Measurements from ENCODE around the gene POLR2C. TPM values are rescaled to one million over a fixed set of nuclear protein-coding genes. Genes with fewer than 3 reads are reported as not detected.

The POLR2C gene
- 76.0 TPM for total RNA-seq
- long read RNA-seq, transcript POLR2C-201 (9 exons, 2,057 nt) = major isoform, 71 of 86 reads
- long read RNA-seq, partial matches to known transcripts = 4 of 86 reads
- long read RNA-seq, other reads (novel, unspliced or antisense) = 9 of 86 reads

DNA sequence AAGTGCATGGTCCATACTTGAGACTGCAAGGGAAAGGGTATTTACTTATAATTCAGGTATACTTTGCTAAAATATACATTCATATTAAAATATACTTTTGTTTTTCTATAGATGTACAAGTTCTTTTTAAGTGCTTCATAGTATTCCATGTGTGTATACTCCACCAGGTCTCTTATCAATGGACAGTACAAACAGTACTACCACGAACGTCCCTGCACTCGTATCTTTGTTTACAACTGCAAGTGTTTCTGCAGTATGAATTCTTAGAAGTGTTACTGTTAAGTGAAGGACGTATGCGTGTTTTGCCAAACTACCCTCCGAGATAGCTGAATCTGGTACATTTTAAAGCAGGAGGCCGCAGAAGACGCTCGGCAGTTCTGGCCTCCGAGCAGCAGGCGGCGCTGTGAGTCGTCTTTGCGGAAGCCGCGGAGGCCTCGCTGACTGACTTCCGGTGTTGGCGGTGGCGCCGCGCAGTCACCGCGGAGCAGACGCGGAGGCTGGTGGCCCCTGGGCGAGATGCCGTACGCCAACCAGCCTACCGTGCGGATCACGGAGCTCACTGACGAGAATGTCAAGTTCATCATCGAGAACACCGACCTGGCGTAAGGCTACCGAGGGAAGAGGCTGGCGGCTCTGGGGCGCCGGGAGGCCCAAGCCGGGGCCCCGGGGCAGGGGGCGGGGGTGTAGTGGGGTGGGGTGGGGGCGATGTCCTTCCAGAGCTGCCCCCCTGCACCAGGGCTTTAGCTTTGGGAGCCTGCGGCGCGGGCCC lies at the start of gene POLR2C:
Gene POLR2C (plus strand): TSS at position 471 of the 769 bp plus-strand sequence. CDS start 46 bp downstream, at position 517.
- TF ChIP-seq, protein P1, sequence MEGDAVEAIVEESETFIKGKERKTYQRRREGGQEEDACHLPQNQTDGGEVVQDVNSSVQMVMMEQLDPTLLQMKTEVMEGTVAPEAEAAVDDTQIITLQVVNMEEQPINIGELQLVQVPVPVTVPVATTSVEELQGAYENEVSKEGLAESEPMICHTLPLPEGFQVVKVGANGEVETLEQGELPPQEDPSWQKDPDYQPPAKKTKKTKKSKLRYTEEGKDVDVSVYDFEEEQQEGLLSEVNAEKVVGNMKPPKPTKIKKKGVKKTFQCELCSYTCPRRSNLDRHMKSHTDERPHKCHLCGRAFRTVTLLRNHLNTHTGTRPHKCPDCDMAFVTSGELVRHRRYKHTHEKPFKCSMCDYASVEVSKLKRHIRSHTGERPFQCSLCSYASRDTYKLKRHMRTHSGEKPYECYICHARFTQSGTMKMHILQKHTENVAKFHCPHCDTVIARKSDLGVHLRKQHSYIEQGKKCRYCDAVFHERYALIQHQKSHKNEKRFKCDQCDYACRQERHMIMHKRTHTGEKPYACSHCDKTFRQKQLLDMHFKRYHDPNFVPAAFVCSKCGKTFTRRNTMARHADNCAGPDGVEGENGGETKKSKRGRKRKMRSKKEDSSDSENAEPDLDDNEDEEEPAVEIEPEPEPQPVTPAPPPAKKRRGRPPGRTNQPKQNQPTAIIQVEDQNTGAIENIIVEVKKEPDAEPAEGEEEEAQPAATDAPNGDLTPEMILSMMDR (IDR thresholded peaks at IDR 0.05) = peak; percentile 99
- intact Hi-C loops (cut with DNase I) = no loop called here
- peak within 1 kb of the TSS; percentile 94 for H3K27ac ChIP-seq
- H3K9me3 ChIP-seq = no peaks in the 10 kb centered on the region
- H3K36me3 ChIP-seq = peaks cover 72% of the 10 kb centered on the region
- peak; percentile 94 for DNase-seq
- peak within 1 kb of the TSS; percentile 85 for H3K4me3 ChIP-seq
- ATAC-seq = peak; percentile 93 to 95
- peaks cover 42% of the 10 kb centered on the region for H3K4me1 ChIP-seq
- H3K27me3 ChIP-seq (ENCODE audit: low read depth) = no peaks in the 10 kb centered on the region

DNA sequence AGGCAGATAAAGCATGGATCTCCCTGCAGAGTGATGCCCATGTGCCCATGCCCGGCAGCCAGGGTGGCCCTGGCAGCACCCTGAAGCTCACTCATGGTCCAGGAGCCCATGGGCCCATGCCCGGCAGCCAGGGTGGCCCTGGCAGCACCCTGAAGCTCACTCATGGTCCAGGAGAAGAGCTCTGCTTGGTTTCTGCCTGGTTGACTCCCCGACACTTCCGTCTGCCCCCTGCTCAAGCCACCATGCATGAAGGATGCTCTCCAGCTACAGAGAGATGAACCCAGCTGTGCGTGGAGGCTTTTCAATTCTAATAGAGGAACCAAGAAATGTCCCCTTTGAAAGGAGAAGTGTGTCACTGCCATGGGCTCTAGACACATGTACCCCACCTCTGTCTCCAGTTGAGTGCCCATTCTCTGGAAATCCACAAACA lies 49.2 kb upstream of the POLR2C start:
- TF ChIP-seq, protein P1 (IDR thresholded peaks at IDR 0.05) = no peak
- intact Hi-C loops (cut with DNase I) = no loop called here
- no peak for DNase-seq
- Histone ChIP-seq H3K27me3 (ENCODE audit: low read depth) (no peaks in the 10 kb centered on the region), H3K9me3 (no peaks in the 10 kb centered on the region), H3K36me3 (no peaks in the 10 kb centered on the region), H3K4me3 (no peak overlapping the region), H3K4me1 (peaks cover 47% of the 10 kb centered on the region), H3K27ac (no peak overlapping the region)
- no peak for ATAC-seq

DNA sequence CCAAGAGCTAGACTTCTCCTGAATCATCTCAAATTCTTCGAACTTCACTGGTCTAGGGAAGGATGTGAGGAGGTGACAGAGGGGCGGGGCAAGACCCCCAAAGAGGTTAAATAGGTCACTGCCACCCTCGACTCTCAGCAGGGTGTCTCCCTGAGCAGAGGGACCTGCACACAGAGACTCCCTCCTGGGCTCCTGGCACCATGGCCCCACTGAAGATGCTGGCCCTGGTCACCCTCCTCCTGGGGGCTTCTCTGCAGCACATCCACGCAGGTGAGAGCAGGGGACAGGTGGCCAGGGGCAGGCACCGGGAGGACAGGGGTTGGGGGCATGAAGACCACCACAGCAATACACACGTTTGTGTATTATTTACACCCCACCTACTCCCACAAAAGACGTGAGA lies 48.7 kb upstream of the POLR2C start:
- Histone ChIP-seq H3K9me3 (no peaks in the 10 kb centered on the region), H3K4me1 (peaks cover 47% of the 10 kb centered on the region), H3K27me3 (ENCODE audit: low read depth) (no peaks in the 10 kb centered on the region), H3K4me3 (no peak overlapping the region), H3K36me3 (no peaks in the 10 kb centered on the region), H3K27ac (no peak overlapping the region)
- DNase-seq (no peak), ATAC-seq (no peak)
- intact Hi-C loops (cut with DNase I) = no loop called here
- TF ChIP-seq, protein P1 (IDR thresholded peaks at IDR 0.05) = no peak

DNA sequence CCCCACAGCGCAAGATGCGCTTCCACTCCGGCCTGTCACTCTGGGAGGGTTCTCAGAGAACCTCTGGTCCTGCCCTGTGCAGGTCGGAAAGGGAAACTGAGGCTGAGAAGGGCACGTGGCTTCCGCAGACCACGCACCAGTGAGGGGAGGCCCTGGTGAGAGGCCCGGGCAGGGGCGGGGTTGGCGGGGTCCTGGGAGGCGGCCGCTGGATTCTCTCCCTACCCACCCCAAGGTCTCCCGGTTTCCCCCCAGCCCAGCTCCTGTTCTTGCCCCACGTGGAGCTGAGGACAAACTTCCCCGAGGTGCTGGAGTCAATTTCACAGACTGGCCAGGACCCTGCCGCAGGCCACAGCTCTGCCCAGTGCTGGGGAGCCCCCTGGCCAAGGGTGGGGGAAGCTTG lies 46.4 kb upstream of the POLR2C start:
- intact Hi-C loops (cut with DNase I) = loop anchor here (5.0 kb wide), 1 partner anchor 114 kb away; no protein-coding TSS in a partner anchor
- Histone ChIP-seq H3K27ac (no peak overlapping the region), H3K4me3 (no peak overlapping the region), H3K9me3 (no peaks in the 10 kb centered on the region), H3K4me1 (peaks cover 32% of the 10 kb centered on the region), H3K36me3 (no peaks in the 10 kb centered on the region), H3K27me3 (ENCODE audit: low read depth) (no peaks in the 10 kb centered on the region)
- DNase-seq (no peak), ATAC-seq (peak in 1 of 2 donors; percentile 2)
- TF ChIP-seq, protein P1 (IDR thresholded peaks at IDR 0.05) = no peak

DNA sequence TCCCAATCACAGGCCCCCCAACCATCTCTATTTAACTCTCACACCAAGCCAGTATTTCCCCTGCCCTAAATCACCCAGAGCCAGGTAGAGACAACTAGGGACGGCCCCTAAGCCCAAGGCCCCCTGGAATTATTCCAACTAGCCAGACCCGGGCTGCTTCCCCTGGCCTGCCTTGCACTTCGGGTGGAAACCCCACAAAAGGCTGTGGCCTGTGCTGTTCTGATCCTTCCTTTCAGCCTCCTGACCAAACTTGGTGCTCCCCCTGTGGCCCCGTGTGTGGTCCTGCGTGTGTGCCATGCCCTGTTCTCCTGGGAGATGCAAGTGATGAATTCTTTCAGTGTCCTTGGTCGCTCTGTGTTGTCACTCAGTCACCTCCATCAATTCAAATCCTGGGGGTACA lies 43.0 kb upstream of the POLR2C start:
- Histone ChIP-seq H3K27me3 (ENCODE audit: low read depth) (no peaks in the 10 kb centered on the region), H3K4me3 (no peak overlapping the region), H3K4me1 (peaks cover 37% of the 10 kb centered on the region), H3K27ac (no peak overlapping the region), H3K36me3 (no peaks in the 10 kb centered on the region), H3K9me3 (no peaks in the 10 kb centered on the region)
- DNase-seq (no peak), ATAC-seq (no peak)
- TF ChIP-seq, protein P1 (IDR thresholded peaks at IDR 0.05) = no peak
- intact Hi-C loops (cut with DNase I) = loop anchor here (5.0 kb wide), 1 partner anchor 117 kb away; no protein-coding TSS in a partner anchor

All from lower lobe of right lung (tissue), 2 donors.